Suprapubic skin (tissue), 4 donors: Measurements from ENCODE around the gene ARVCF. TPM values are rescaled to one million over a fixed set of nuclear protein-coding genes. Genes with fewer than 3 reads are reported as not detected.

Source experiments
- DNase-seq, 2 donors: peaks; one replicate each; pipeline ENCODE4 v3.0.0-alpha.2; 2019; ENCODE audit warnings: low spot score in 2 of 2
- H3K27ac ChIP-seq: fragments of 200-600 bp; sonication (generic); one replicate; pipeline ENCODE4 v1.5.1; 2019
- H3K27me3 ChIP-seq: fragments of 200-600 bp; sonication (generic); one replicate; pipeline ENCODE4 v1.5.1; 2019
- H3K36me3 ChIP-seq: fragments of 200-600 bp; sonication (generic); one replicate; pipeline ENCODE4 v1.5.1; 2019
- H3K4me1 ChIP-seq: fragments of 200-600 bp; sonication (generic); one replicate; pipeline ENCODE4 v1.5.1; 2019
- H3K4me3 ChIP-seq: fragments of 200-600 bp; sonication (generic); one replicate; pipeline ENCODE4 v1.5.1; 2019; ENCODE audit warnings: mild to moderate bottlenecking
- H3K9me3 ChIP-seq: fragments of 200-600 bp; sonication (generic); one replicate; pipeline ENCODE4 v1.5.1; 2019
- EP300 ChIP-seq: sonication (generic); formaldehyde crosslinking; IDR thresholded peaks from one replicate; pipeline ENCODE4 v1.6.1; 2017; ENCODE audit warnings: antibody characterized with exemption
- POLR2A ChIP-seq, 2 donors: fragments of 450-650 bp; IDR thresholded peaks; one replicate each; pipeline ENCODE4 v1.6.1; 2017; ENCODE audit warnings: antibody characterized with exemption in 2 of 2, mild to moderate bottlenecking in 2 of 2, moderate library complexity in 2 of 2
- POLR2AphosphoS5 ChIP-seq, 3 donors: sonication (generic); formaldehyde crosslinking; IDR thresholded peaks; one replicate each; pipeline ENCODE4 v1.6.1; 2017; ENCODE audit warnings: antibody characterized with exemption in 3 of 3
- WGBS: methylation state at CpG from one replicate; pipeline ENCODE4 v1.1.5; 2018; 5-methylcytosine and 5-hydroxymethylcytosine counted together
- total RNA-seq, 4 donors: library from RNA; depleted of rRNA; stranded (reverse); fragments of >200 nt; gene quantifications; one replicate each; pipeline ENCODE4 v1.1.0, GENCODE V29; 2016
- TF ChIP-seq, protein P1 (sequence below), 2 donors: fragments of 200-600 bp in 1 of 2; fragments of 450-650 bp in 1 of 2; sonication (generic) in 1 of 2; IDR thresholded peaks; one replicate each; pipeline ENCODE4 v1.5.1; 2016 to 2019; ENCODE audit warnings: antibody characterized with exemption in 2 of 2, mild to moderate bottlenecking in 1 of 2, moderate library complexity in 1 of 2

ARVCF gene
- total RNA-seq, 4 donors from 2014 or later, result 22.9 to 38.4 (median 26.0) TPM

DNA sequence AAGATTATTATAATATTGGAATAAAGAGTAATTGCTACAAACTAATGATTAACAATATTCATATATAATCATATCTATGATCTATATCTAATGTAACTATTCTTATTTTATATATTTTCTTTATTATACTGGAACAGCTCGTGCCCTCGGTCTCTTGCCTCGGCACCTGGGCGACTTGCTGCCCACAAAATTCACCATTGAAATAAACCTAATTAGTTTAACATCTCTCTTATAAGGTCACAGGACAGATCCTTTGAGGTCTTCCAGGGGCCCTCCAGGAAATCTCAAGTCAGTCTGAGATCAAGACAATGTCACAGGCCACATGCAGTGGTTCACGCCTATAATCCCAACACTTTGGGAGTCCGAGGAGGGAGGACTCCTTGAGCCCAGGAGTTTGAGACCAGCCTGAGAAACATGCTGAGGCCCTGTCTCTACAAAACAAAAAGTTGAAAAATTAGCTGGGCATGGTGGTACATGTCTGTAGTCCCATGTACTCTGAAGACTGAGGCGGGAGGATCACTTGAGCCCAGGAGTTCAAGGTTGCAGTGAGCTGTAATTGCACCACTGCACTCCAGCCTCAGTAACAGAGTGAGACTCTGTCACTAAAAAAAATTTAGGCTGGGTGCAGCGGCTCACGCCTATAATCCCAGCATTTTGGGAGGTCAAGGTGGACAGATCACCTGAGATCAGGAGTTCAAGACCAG lies 68.4 kb downstream of the ARVCF start:
- 69% methylated on average over 9 of the region's 9 CpGs for WGBS

DNA sequence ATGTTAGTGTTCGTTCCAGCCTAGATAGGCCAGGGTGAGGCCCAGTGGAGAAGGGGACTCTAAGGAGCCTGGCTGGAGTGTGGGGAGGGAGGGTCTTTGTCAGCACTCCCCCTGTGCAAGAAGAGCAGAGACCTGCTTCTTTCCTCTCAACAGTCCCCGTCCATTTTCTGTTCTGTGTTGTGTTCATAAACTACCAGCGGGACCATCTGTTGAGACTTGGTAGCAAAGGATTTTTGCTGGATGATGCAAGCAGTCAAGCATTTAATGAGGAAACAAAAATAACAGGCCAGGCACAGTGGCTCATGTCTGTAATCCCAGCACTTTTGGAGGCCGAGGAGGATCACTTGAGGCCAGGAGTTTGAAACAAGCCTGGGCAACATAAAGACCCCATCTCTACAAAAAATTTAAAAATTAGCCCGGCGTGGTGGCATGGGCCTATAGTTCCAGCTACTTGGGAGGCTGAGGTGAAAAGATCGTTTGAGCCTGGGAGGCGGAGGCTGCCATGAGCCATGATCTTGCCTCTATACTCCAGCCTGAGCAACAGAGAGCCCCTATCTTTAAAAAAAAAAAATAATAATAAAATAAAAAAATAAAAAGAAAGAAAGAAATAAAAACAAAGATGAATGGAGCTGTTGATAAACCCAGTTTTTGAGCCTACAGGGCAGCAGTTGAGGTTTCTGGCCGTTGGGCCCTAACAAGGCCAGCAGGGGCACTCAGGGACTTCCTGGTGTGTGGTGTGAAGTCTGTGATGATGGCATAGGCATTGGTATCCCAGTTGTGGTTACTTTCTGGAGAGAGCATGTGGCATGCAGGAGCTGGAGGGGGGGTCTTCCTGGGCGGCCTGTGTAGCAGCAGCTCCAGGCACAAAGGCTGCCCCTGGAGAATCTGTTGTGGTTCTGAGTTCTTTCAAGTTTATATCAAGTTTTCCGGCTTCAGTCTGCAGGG lies 73.3 kb downstream of the ARVCF start:
- Histone ChIP-seq H3K36me3 (no peaks in the 10 kb centered on the region), H3K4me3 (peak overlapping the region; percentile 70), H3K9me3 (no peaks in the 10 kb centered on the region), H3K27ac (peak overlapping the region; percentile 95), H3K27me3 (no peaks in the 10 kb centered on the region), H3K4me1 (peaks cover 43% of the 10 kb centered on the region)
- WGBS, result 37% methylated on average over 10 of the region's 11 CpGs
- TF ChIP-seq POLR2A (IDR thresholded peaks at IDR 0.05), result peak in 1 of 2 donors; percentile 13
- TF ChIP-seq POLR2AphosphoS5 (IDR thresholded peaks at IDR 0.05), result peak in 1 of 3 donors; percentile 29
- TF ChIP-seq, protein P1, sequence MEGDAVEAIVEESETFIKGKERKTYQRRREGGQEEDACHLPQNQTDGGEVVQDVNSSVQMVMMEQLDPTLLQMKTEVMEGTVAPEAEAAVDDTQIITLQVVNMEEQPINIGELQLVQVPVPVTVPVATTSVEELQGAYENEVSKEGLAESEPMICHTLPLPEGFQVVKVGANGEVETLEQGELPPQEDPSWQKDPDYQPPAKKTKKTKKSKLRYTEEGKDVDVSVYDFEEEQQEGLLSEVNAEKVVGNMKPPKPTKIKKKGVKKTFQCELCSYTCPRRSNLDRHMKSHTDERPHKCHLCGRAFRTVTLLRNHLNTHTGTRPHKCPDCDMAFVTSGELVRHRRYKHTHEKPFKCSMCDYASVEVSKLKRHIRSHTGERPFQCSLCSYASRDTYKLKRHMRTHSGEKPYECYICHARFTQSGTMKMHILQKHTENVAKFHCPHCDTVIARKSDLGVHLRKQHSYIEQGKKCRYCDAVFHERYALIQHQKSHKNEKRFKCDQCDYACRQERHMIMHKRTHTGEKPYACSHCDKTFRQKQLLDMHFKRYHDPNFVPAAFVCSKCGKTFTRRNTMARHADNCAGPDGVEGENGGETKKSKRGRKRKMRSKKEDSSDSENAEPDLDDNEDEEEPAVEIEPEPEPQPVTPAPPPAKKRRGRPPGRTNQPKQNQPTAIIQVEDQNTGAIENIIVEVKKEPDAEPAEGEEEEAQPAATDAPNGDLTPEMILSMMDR (IDR thresholded peaks at IDR 0.05), result no peak
- TF ChIP-seq EP300, result no peak
- no peak for DNase-seq

More for the DNA sequence above, 68.4 kb downstream of the ARVCF start:
- Histone ChIP-seq H3K27ac (no peak overlapping the region), H3K27me3 (no peaks in the 10 kb centered on the region), H3K4me3 (no peak overlapping the region), H3K9me3 (no peaks in the 10 kb centered on the region), H3K4me1 (peaks cover 32% of the 10 kb centered on the region), H3K36me3 (no peaks in the 10 kb centered on the region)
- TF ChIP-seq, protein P1 (IDR thresholded peaks at IDR 0.05), result no peak
- TF ChIP-seq POLR2A (IDR thresholded peaks at IDR 0.05) (no peak), POLR2AphosphoS5 (IDR thresholded peaks at IDR 0.05) (no peak), EP300 (no peak)
- no peak for DNase-seq

DNA sequence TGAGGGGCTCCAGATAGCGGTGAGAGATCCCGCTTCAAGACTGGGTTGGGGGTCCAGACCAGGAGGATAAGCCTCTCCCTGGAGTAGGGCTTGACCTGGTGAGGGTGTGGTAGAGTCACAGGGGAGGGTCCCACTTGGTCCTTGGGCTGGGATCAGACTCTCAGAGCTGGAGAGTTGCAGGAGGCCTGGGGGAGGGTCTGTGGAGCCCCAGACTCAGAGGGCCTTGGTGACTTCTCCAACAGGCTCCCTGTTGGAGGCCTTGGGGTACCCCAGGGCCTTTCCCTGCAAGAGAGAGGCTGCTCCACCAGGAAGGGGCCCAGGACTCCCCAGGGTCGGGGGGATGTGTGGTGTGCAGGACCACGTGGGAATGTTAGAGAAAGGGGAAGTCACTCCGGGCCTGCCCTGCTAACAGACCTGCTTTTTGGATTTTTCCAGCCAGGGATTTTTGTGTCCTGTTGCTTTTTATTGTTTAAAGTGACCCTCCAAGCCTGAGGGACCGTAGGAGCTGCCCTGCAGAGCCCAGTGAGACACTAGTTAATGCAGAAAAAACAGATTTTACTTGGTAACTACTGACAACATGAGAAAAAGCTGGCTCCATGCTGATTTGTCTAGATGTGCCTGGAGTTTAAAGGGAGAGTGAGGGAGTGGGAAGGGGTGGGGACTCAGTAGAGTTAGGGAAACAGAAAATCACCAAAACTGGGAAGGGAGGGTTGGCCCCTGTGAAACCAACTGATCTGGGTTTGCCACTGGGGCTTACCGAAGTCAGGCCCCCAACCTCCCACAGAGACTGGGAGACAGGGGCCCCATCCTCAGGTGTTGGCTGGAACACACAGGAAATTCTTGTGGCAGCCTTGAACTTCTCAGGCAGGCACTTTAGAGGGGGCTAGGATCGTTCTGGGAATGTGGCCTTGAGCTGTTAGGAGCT lies 74.2 kb downstream of the ARVCF start:
- peak overlapping the region; percentile 95 for H3K27ac ChIP-seq
- peak overlapping the region; percentile 70 for H3K4me3 ChIP-seq
- peaks cover 35% of the 10 kb centered on the region for H3K4me1 ChIP-seq
- H3K27me3 ChIP-seq, result no peaks in the 10 kb centered on the region
- no peak for TF ChIP-seq POLR2AphosphoS5 (IDR thresholded peaks at IDR 0.05)
- TF ChIP-seq, protein P1 (IDR thresholded peaks at IDR 0.05), result no peak
- WGBS, result 3% methylated on average over 8 of the region's 8 CpGs
- H3K9me3 ChIP-seq, result no peaks in the 10 kb centered on the region
- no peak for DNase-seq
- H3K36me3 ChIP-seq, result no peaks in the 10 kb centered on the region

DNA sequence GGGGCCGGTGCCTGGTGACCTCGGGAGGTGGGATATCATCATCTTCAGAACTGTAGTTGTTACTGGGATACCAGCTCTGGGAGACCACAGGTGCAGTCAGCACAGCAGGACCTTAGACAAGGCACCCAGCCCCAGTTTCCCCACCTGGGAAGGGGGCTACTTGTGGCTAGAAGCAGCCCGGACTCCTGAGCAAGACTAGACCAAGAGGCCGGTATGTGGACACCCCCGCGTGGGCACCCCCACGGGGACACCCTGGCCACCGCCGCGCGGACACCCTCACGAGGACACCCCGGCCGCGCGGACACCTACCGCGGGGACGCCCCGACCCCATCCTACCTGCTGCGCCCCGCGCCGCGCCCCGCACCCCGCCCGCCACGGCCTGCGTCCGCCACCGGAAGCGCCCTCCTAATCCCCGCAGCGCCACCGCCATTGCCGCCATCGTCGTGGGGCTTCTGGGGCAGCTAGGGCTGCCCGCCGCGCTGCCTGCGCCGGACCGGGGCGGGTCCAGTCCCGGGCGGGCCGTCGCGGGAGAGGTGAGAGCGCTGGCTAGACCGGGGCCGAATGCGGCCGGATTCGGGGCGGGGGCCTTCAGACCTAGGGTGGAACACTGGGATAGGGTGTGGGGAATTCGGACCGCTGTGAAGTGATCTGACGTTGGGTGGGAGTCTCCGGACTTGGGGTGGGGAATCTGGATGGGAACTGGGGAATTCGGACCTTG lies 75.1 kb downstream of the ARVCF start, which contains the start of the genes COMT and TXNRD2:
TSS of gene COMT (plus strand) at position 408 of the 718 bp plus-strand sequence. CDS start 20,755 bp downstream, outside the sequence.
TSS of gene TXNRD2 (minus strand) at position 454 of the 718 bp plus-strand sequence. CDS start at position 439, 15 bp downstream.
- DNase-seq, result peak in 1 of 2 donors; percentile 80

More for the DNA sequence above, 75.1 kb downstream of the ARVCF start, which contains the start of the genes COMT and TXNRD2:
- no peaks in the 10 kb centered on the region for H3K9me3 ChIP-seq
- H3K27me3 ChIP-seq, result no peaks in the 10 kb centered on the region
- WGBS, result under 1% methylated on average over 20 of the region's 63 CpGs
- TF ChIP-seq POLR2A (IDR thresholded peaks at IDR 0.05) (peak in 1 of 2 donors; percentile 63), POLR2AphosphoS5 (IDR thresholded peaks at IDR 0.05) (peak in 2 of 3 donors; percentile 21 to 63), EP300 (no peak)
- TF ChIP-seq, protein P1 (IDR thresholded peaks at IDR 0.05), result no peak
- H3K4me1 ChIP-seq, result peaks cover 35% of the 10 kb centered on the region
- peak within 1 kb of the TSS; percentile 95 for H3K27ac ChIP-seq
- peak within 1 kb of the TSS; percentile 70 for H3K4me3 ChIP-seq
- H3K36me3 ChIP-seq, result no peaks in the 10 kb centered on the region
